Measurements from ENCODE around the gene LRCH1.

Gene LRCH1

GRCh38 chr13:46749951-46750350, 197.0 kb downstream of the LRCH1 start:
- Histone ChIP-seq H3K4me2 (ENCODE audit: low read length, poor library complexity, severe bottlenecking) (no peak overlapping the region), H3K14ac (ENCODE audit: low read length in 2 of 2) (no peak overlapping the region)
- 78% methylated on average over 2 of the region's 2 CpGs for WGBS

GRCh38 chr13:46751811-46752635, 199.1 kb downstream of the LRCH1 start:
- 91% methylated on average over 6 of the region's 7 CpGs for WGBS

More at GRCh38 chr13:46749951-46750350, 197.0 kb downstream of the LRCH1 start:
- no peak overlapping the region for H3K27ac ChIP-seq (ENCODE audit: low read length, poor library complexity, severe bottlenecking)
- no peaks in the 10 kb centered on the region for H3K9me3 ChIP-seq (ENCODE audit: control insufficient read depth, low read length)
- H3K23ac ChIP-seq (ENCODE audit: low read length in 2 of 2), result no peak overlapping the region
- no peak for DNase-seq
- H3K4ac ChIP-seq (ENCODE audit: low read depth in 1 of 2, low read length in 2 of 2), result no peak overlapping the region
- no peak overlapping the region for H4K91ac ChIP-seq (ENCODE audit: low read length)
- H2AK5ac ChIP-seq (ENCODE audit: low read length, severe bottlenecking), result no peak overlapping the region
- no peak overlapping the region for H3K4me3 ChIP-seq (ENCODE audit: insufficient read depth in 1 of 2, low read depth in 1 of 2, low read length in 2 of 2)
- H3K9ac ChIP-seq (ENCODE audit: low read length), result no peak overlapping the region
- no peak overlapping the region for H2BK15ac ChIP-seq (ENCODE audit: low read depth, poor library complexity, severe bottlenecking)
- no peak overlapping the region for H2BK12ac ChIP-seq (ENCODE audit: low read length in 2 of 2)
- H4K8ac ChIP-seq (ENCODE audit: low read length), result no peak overlapping the region
- no peaks in the 10 kb centered on the region for H3K27me3 ChIP-seq (ENCODE audit: control insufficient read depth in 1 of 2, insufficient read depth in 1 of 2, low read length in 2 of 2)
- H2BK5ac ChIP-seq (ENCODE audit: low read depth, low read length, poor library complexity, severe bottlenecking), result no peak overlapping the region
- peaks cover 9% of the 10 kb centered on the region for H3K79me1 ChIP-seq (replicated peaks; ENCODE audit: low read length, poor library complexity, severe bottlenecking)
- H3K36me3 ChIP-seq (ENCODE audit: control insufficient read depth in 1 of 2, insufficient read depth in 2 of 2, low read depth in 1 of 2, low read length in 2 of 2), result peaks cover 33 to 62% of the 10 kb centered on the region in 2 experiments
- no peak overlapping the region for H3K18ac ChIP-seq (ENCODE audit: low read depth in 1 of 2, low read length in 2 of 2)
- H3K4me1 ChIP-seq (ENCODE audit: control insufficient read depth, insufficient read depth, low read depth, low read length), result no peaks in the 10 kb centered on the region
- H2BK120ac ChIP-seq (ENCODE audit: low read depth, low read length), result no peak overlapping the region
- H2AFZ ChIP-seq (ENCODE audit: low read depth, low read length), result no peak overlapping the region

GRCh38 chr13:46753137-46753536, 200.2 kb downstream of the LRCH1 start:
- Histone ChIP-seq H3K4me1 (ENCODE audit: control insufficient read depth, insufficient read depth, low read depth, low read length) (peaks cover 2% of the 10 kb centered on the region), H3K9ac (ENCODE audit: low read length) (no peak overlapping the region), H4K8ac (ENCODE audit: low read length) (no peak overlapping the region), H4K91ac (ENCODE audit: low read length) (no peak overlapping the region), H3K4me2 (ENCODE audit: low read length, poor library complexity, severe bottlenecking) (no peak overlapping the region), H3K4me3 (ENCODE audit: insufficient read depth in 1 of 2, low read depth in 1 of 2, low read length in 2 of 2) (no peak overlapping the region), H3K79me1 (replicated peaks; ENCODE audit: low read length, poor library complexity, severe bottlenecking) (no peaks in the 10 kb centered on the region), H3K27me3 (ENCODE audit: control insufficient read depth in 1 of 2, insufficient read depth in 1 of 2, low read length in 2 of 2) (no peaks in the 10 kb centered on the region), H2BK12ac (ENCODE audit: low read length in 2 of 2) (no peak overlapping the region), H3K4ac (ENCODE audit: low read depth in 1 of 2, low read length in 2 of 2) (no peak overlapping the region), H2AK5ac (ENCODE audit: low read length, severe bottlenecking) (no peak overlapping the region), H3K9me3 (ENCODE audit: control insufficient read depth, low read length) (no peaks in the 10 kb centered on the region), H2AFZ (ENCODE audit: low read depth, low read length) (no peak overlapping the region), H3K18ac (ENCODE audit: low read depth in 1 of 2, low read length in 2 of 2) (no peak overlapping the region), H2BK5ac (ENCODE audit: low read depth, low read length, poor library complexity, severe bottlenecking) (no peak overlapping the region), H2BK120ac (ENCODE audit: low read depth, low read length) (no peak overlapping the region), H3K23ac (ENCODE audit: low read length in 2 of 2) (no peak overlapping the region), H3K27ac (ENCODE audit: low read length, poor library complexity, severe bottlenecking) (no peak overlapping the region), H2BK15ac (ENCODE audit: low read depth, poor library complexity, severe bottlenecking) (no peak overlapping the region), H3K36me3 (ENCODE audit: control insufficient read depth in 1 of 2, insufficient read depth in 2 of 2, low read depth in 1 of 2, low read length in 2 of 2) (peaks cover 17 to 38% of the 10 kb centered on the region in 2 experiments), H3K14ac (ENCODE audit: low read length in 2 of 2) (no peak overlapping the region)
- no peak for DNase-seq
- WGBS, result 92% methylated on average over 5 of the region's 5 CpGs

More at GRCh38 chr13:46751811-46752635, 199.1 kb downstream of the LRCH1 start:
- no peak overlapping the region for H2BK12ac ChIP-seq (ENCODE audit: low read length in 2 of 2)
- H2BK15ac ChIP-seq (ENCODE audit: low read depth, poor library complexity, severe bottlenecking), result no peak overlapping the region
- H3K9me3 ChIP-seq (ENCODE audit: control insufficient read depth, low read length), result no peaks in the 10 kb centered on the region
- H3K9ac ChIP-seq (ENCODE audit: low read length), result no peak overlapping the region
- no peak overlapping the region for H2BK5ac ChIP-seq (ENCODE audit: low read depth, low read length, poor library complexity, severe bottlenecking)
- H4K91ac ChIP-seq (ENCODE audit: low read length), result no peak overlapping the region
- H3K4ac ChIP-seq (ENCODE audit: low read depth in 1 of 2, low read length in 2 of 2), result no peak overlapping the region
- no peak overlapping the region for H3K27ac ChIP-seq (ENCODE audit: low read length, poor library complexity, severe bottlenecking)
- no peak for DNase-seq
- H3K4me3 ChIP-seq (ENCODE audit: insufficient read depth in 1 of 2, low read depth in 1 of 2, low read length in 2 of 2), result no peak overlapping the region
- H3K4me2 ChIP-seq (ENCODE audit: low read length, poor library complexity, severe bottlenecking), result no peak overlapping the region
- peaks cover 2% of the 10 kb centered on the region for H3K4me1 ChIP-seq (ENCODE audit: control insufficient read depth, insufficient read depth, low read depth, low read length)
- no peak overlapping the region for H2AFZ ChIP-seq (ENCODE audit: low read depth, low read length)
- no peak overlapping the region for H3K23ac ChIP-seq (ENCODE audit: low read length in 2 of 2)
- H4K8ac ChIP-seq (ENCODE audit: low read length), result no peak overlapping the region
- H2BK120ac ChIP-seq (ENCODE audit: low read depth, low read length), result no peak overlapping the region
- H2AK5ac ChIP-seq (ENCODE audit: low read length, severe bottlenecking), result no peak overlapping the region
- H3K14ac ChIP-seq (ENCODE audit: low read length in 2 of 2), result no peak overlapping the region
- no peaks in the 10 kb centered on the region for H3K27me3 ChIP-seq (ENCODE audit: control insufficient read depth in 1 of 2, insufficient read depth in 1 of 2, low read length in 2 of 2)
- H3K18ac ChIP-seq (ENCODE audit: low read depth in 1 of 2, low read length in 2 of 2), result no peak overlapping the region
- peaks cover 21 to 43% of the 10 kb centered on the region in 2 experiments for H3K36me3 ChIP-seq (ENCODE audit: control insufficient read depth in 1 of 2, insufficient read depth in 2 of 2, low read depth in 1 of 2, low read length in 2 of 2)
- peaks cover 3% of the 10 kb centered on the region for H3K79me1 ChIP-seq (replicated peaks; ENCODE audit: low read length, poor library complexity, severe bottlenecking)

- no peak overlapping the region for H2BK120ac ChIP-seq (ENCODE audit: low read depth, low read length)
- H3K79me1 ChIP-seq (replicated peaks; ENCODE audit: low read length, poor library complexity, severe bottlenecking), result no peaks in the 10 kb centered on the region
- no peaks in the 10 kb centered on the region for H3K9me3 ChIP-seq (ENCODE audit: control insufficient read depth, low read length)
- no peaks in the 10 kb centered on the region for H3K27me3 ChIP-seq (ENCODE audit: control insufficient read depth in 1 of 2, insufficient read depth in 1 of 2, low read length in 2 of 2)
- H3K36me3 ChIP-seq (ENCODE audit: control insufficient read depth in 1 of 2, insufficient read depth in 2 of 2, low read depth in 1 of 2, low read length in 2 of 2), result peaks cover 12 to 31% of the 10 kb centered on the region in 2 experiments
- H4K8ac ChIP-seq (ENCODE audit: low read length), result no peak overlapping the region
- no peak overlapping the region for H3K23ac ChIP-seq (ENCODE audit: low read length in 2 of 2)
- H2BK12ac ChIP-seq (ENCODE audit: low read length in 2 of 2), result no peak overlapping the region
- WGBS, result 91% methylated on average over 6 of the region's 6 CpGs
- H2AFZ ChIP-seq (ENCODE audit: low read depth, low read length), result no peak overlapping the region
- no peak for DNase-seq
- no peak overlapping the region for H2BK15ac ChIP-seq (ENCODE audit: low read depth, poor library complexity, severe bottlenecking)
- no peak overlapping the region for H3K18ac ChIP-seq (ENCODE audit: low read depth in 1 of 2, low read length in 2 of 2)
- H2BK5ac ChIP-seq (ENCODE audit: low read depth, low read length, poor library complexity, severe bottlenecking), result no peak overlapping the region
- H3K4me2 ChIP-seq (ENCODE audit: low read length, poor library complexity, severe bottlenecking), result no peak overlapping the region
- H3K4me1 ChIP-seq (ENCODE audit: control insufficient read depth, insufficient read depth, low read depth, low read length), result peaks cover 2% of the 10 kb centered on the region
- H3K4ac ChIP-seq (ENCODE audit: low read depth in 1 of 2, low read length in 2 of 2), result no peak overlapping the region
- no peak overlapping the region for H3K27ac ChIP-seq (ENCODE audit: low read length, poor library complexity, severe bottlenecking)
- no peak overlapping the region for H3K4me3 ChIP-seq (ENCODE audit: insufficient read depth in 1 of 2, low read depth in 1 of 2, low read length in 2 of 2)
- no peak overlapping the region for H3K9ac ChIP-seq (ENCODE audit: low read length)
- no peak overlapping the region for H3K14ac ChIP-seq (ENCODE audit: low read length in 2 of 2)
- no peak overlapping the region for H4K91ac ChIP-seq (ENCODE audit: low read length)
- no peak overlapping the region for H2AK5ac ChIP-seq (ENCODE audit: low read length, severe bottlenecking)
Measured at GRCh38 chr13:46753917-46754316, 200.9 kb downstream of the LRCH1 start.
